Measurements from ENCODE around the gene PIGP.
A peak's percentile ranks its signal among the peaks of the same experiment; 100 is the strongest.
"Not testable (repeated sequence)": the region's sequence is repeated elsewhere in the genome, so short reads cannot be mapped to it uniquely, and the experiment has no call there.

The PIGP gene

GRCh38 chr21:37041706-37042271 is 31.1 kb downstream of the PIGP start:
- no peak for DNase-seq

DNA sequence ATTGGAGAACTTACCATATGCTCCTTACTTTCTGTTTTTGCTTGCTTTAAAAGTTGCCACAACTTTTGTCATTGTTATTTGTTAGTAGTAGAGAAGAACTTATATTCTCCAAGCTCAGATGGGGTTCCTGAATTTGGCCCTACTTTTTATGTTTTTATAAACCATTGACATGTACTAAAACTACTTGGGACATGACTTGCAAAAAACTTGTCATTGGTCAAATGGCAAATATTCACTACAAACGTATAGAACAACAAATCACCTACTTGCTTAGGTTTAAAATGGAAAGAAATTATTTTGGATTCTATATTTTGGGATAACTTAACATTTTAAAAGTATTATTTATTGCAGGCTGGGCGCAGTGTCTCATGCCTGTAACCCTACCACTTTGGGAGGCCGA is 32.7 kb downstream of the PIGP start:
- no peak for DNase-seq

DNA sequence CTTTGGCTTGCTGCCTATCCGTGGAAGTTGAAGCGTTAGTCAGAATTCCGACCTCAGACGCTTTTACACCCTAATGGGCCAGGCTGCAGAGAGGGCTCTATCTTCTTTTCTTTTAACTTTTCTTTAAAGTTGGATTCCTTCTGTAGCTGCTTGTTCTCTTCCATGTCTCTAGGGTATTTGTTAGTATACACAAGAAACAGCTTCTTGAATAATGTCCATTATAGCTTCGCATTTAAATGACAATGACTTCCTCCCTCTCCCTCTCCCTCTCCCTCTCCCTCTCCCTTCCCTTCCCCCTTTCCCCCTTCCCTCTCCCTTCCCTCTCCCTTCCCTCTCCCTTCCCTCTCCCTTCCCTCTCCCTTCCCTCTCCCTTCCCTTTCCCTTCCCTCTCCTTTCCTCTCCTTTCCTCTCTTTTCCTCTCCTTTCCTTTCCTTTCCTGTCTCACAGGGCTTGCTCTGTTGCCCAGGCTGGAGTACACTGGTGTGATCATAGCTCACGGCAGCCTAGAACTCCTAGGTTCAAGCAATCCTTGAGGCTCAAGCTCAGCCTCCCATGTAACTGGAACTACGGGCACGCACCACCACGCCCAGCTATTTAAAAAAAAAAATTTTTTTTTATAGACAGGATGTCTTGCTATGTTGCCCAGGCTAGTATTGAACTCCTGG is 33.3 kb downstream of the PIGP start:
- no peak for DNase-seq

- DNase-seq: no peak
These were observed 36.7 kb downstream of the PIGP start for GRCh38 chr21:37036177-37036576.

- not testable (repeated sequence) for DNase-seq
These were observed 38.5 kb downstream of the PIGP start for GRCh38 chr21:37034394-37034793.

DNA sequence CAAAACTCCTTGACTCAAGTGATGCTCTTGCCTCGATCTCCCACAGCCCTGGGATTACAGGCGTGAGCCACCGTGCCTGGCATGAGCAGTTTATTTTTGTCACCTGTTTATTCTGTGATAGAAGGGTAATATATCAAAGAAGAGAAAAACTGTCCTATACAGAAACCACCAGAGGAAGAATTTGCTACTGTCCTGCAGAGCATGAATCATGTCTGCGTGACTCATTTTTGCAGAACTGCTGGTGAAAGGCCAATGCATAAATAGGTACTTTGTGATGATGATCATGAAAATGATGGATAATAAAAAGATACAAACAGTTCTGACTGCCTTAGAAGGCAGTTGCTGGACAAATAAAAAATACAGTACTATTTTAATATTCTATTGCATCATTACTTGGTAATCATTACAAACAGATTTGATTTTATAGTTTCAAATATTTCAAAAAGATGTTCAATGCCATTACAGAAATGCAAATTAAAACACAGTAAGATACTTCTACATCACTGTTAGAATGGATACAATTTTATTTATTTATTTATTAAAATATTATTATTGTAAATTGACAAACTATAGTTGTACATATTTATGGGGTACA is 39.9 kb downstream of the PIGP start:
- DNase-seq: peak in 1 of 2 experiments; percentile 4

DNA sequence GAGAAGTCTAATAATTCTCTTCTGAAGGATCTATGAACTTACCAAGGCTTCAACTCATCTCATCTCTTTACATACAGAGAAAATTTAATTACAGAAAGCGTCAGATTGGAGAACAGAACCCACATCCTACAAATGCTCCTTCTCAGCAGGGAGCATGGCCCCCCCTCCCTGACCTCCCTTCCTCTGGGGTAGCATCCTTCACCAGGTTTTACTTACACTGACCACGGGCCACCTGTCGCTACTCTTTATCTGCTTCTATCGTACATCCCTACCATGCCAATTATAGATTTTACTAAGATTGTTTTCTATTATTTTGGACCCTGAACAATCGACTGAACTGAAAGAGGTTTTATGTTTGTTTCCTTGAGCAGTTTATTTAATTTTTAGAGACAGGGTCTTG is 40.6 kb downstream of the PIGP start:
- no peak for DNase-seq

DNA sequence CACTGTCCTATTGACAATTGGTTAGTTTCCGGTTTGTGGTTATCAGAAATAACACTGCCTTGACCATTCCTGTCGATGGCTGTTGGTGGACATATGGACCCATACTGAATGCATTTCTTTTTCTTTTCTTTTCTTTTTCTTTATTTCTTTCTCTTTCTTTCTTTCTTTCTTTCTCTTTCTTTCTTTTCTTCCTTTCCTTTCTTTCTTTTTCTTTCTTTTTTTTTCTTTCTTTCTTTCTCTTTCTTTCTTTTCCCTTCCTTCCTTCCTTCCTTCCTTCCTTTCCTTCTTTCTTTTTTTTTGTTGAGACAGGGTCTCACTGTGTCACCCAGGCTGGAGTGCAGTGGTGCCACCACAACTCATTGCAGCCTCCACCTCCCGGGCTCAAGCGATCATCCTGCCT is 42.0 kb downstream of the PIGP start:
- DNase-seq: no peak

- no peak for DNase-seq
These were observed 44.3 kb downstream of the PIGP start for GRCh38 chr21:37028570-37028969.

- no peak for DNase-seq
These were observed 46.4 kb downstream of the PIGP start for GRCh38 chr21:37026499-37026898.

GRCh38 chr21:37017951-37018679 is 54.8 kb downstream of the PIGP start:
- no peak for DNase-seq
